Hematopoietic multipotent progenitor cell treated with erythropoietin and hydrocortisone succinate and interleukin-3 and kit ligand, for 6 days (in vitro differentiated cells): Measurements from ENCODE around the gene VPS26B.
"Not testable (repeated sequence)": the region's sequence is repeated elsewhere in the genome, so short reads cannot be mapped to it uniquely, and the experiment has no call there.

ENCODE experiments used
- DNase-seq: peaks from one replicate; pipeline ENCODE4 v3.0.0-alpha.2; 2015

Gene VPS26B

GRCh38 chr11:134233729-134234179 lies 9.3 kb downstream of the VPS26B start:
- DNase-seq, result peak; percentile 89

- DNase-seq, result no peak
These were observed 10.9 kb downstream of the VPS26B start for GRCh38 chr11:134235399-134235798.

GRCh38 chr11:134236834-134237556 lies 12.5 kb downstream of the VPS26B start:
- DNase-seq, result no peak

GRCh38 chr11:134237557-134237922 lies 13.1 kb downstream of the VPS26B start:
- DNase-seq, result no peak

- DNase-seq, result no peak
These were observed 14.5 kb downstream of the VPS26B start for GRCh38 chr11:134238956-134239355.

GRCh38 chr11:134240592-134240991 lies 16.1 kb downstream of the VPS26B start:
- DNase-seq, result no peak

- DNase-seq, result no peak
These were observed 17.9 kb downstream of the VPS26B start for GRCh38 chr11:134242376-134242775.

GRCh38 chr11:134243913-134244312 lies 19.4 kb downstream of the VPS26B start:
- no peak for DNase-seq

GRCh38 chr11:134244593-134244992 lies 20.1 kb downstream of the VPS26B start:
- DNase-seq, result peak; percentile 66

GRCh38 chr11:134245434-134245833 lies 21.0 kb downstream of the VPS26B start:
- DNase-seq, result no peak

GRCh38 chr11:134246100-134246499 lies 21.6 kb downstream of the VPS26B start:
- no peak for DNase-seq

GRCh38 chr11:134246678-134247077 lies 22.2 kb downstream of the VPS26B start:
- DNase-seq, result no peak

GRCh38 chr11:134248910-134249480 lies 24.5 kb downstream of the VPS26B start:
- DNase-seq, result no peak

- no peak for DNase-seq
These were observed 25.8 kb downstream of the VPS26B start for GRCh38 chr11:134250246-134250645.

GRCh38 chr11:134250675-134251074 lies 26.2 kb downstream of the VPS26B start:
- peak; percentile 48 for DNase-seq

GRCh38 chr11:134252346-134253187 lies 28.1 kb downstream of the VPS26B start:
- peak; percentile 64 for DNase-seq

GRCh38 chr11:134253188-134253993 lies 28.9 kb downstream of the VPS26B start, which contains the start of the genes ACAD8 and THYN1:
ACAD8 (plus strand) TSS chr11:134253568; CDS start chr11:134253601, 33 bp downstream.
THYN1 (minus strand) TSS chr11:134253352; CDS start chr11:134252882, 470 bp downstream.
- DNase-seq, result peak; percentile 98

- DNase-seq, result no peak
These were observed 30.1 kb downstream of the VPS26B start for GRCh38 chr11:134254433-134255183.

- DNase-seq, result not testable (repeated sequence)
These were observed 30.7 kb downstream of the VPS26B start for GRCh38 chr11:134255184-134255561.

- DNase-seq, result no peak
These were observed 32.6 kb downstream of the VPS26B start for GRCh38 chr11:134257101-134257500.

GRCh38 chr11:134258577-134258976 lies 34.1 kb downstream of the VPS26B start:
- no peak for DNase-seq

- peak; percentile 57 for DNase-seq
These were observed 36.0 kb downstream of the VPS26B start for GRCh38 chr11:134260503-134260902.
